Astrocyte of the cerebellum (primary cell): Measurements from ENCODE around the gene SYT14.

ENCODE experiments used
- DNase-seq: peaks from one replicate; pipeline ENCODE4 v3.0.0-alpha.2; 2011; ENCODE audit warnings: low read depth
- H3K4me3 ChIP-seq: 2 replicates; pipeline ENCODE4 v1.5.1; 2011; ENCODE audit warnings: mild to moderate bottlenecking, low read depth, low read length, moderate library complexity
- CTCF ChIP-seq: IDR thresholded peaks from 2 replicates; pipeline ENCODE4 v1.5.1; 2012; ENCODE audit warnings: low read length, low read depth, moderate library complexity, mild to moderate bottlenecking; ENCODE audit errors: missing control alignments
- in situ Hi-C: cut with HindIII; loops from 2 replicates; pipeline ENCODE4 v1.10.0; 2017; ENCODE audit warnings: low sequenced_read_pairs

SYT14 gene

GRCh38 chr1:209996348-209996747 is 58.3 kb downstream of the SYT14 start:
- in situ Hi-C loops: no loop called here
- no peak for DNase-seq
- no peak for TF ChIP-seq CTCF
- no peak overlapping the region for H3K4me3 ChIP-seq

GRCh38 chr1:209999005-209999404 is 61.0 kb downstream of the SYT14 start:
- no peak for DNase-seq
- TF ChIP-seq CTCF: no peak
- no peak overlapping the region for H3K4me3 ChIP-seq
- in situ Hi-C loops: no loop called here

- H3K4me3 ChIP-seq: no peak overlapping the region
- no peak for DNase-seq
- TF ChIP-seq CTCF: no peak
- in situ Hi-C loops: no loop called here
Measured at GRCh38 chr1:210001751-210002150, 63.7 kb downstream of the SYT14 start.

GRCh38 chr1:210003501-210003900 is 65.5 kb downstream of the SYT14 start:
- DNase-seq: no peak
- in situ Hi-C loops: no loop called here
- no peak overlapping the region for H3K4me3 ChIP-seq
- TF ChIP-seq CTCF: no peak

- no peak for TF ChIP-seq CTCF
- no peak overlapping the region for H3K4me3 ChIP-seq
- no peak for DNase-seq
- in situ Hi-C loops: no loop called here
Measured at GRCh38 chr1:210010161-210010560, 72.1 kb downstream of the SYT14 start.

- no peak for DNase-seq
- TF ChIP-seq CTCF: no peak
- H3K4me3 ChIP-seq: no peak overlapping the region
- in situ Hi-C loops: loop anchor here (5.0 kb wide), 1 partner anchor 36 kb away; no protein-coding TSS in a partner anchor
Measured at GRCh38 chr1:210021145-210021860, 83.3 kb downstream of the SYT14 start.
